HG03571 (cell line): ENCODE results near the gene GPR150.

Experiments used
- ATAC-seq: cut with Tn5 transposase; IDR thresholded peaks from one replicate; pipeline ENCODE4 v1.9.1; 2021; ENCODE audit not compliant: unreplicated experiment

The GPR150 gene

DNA sequence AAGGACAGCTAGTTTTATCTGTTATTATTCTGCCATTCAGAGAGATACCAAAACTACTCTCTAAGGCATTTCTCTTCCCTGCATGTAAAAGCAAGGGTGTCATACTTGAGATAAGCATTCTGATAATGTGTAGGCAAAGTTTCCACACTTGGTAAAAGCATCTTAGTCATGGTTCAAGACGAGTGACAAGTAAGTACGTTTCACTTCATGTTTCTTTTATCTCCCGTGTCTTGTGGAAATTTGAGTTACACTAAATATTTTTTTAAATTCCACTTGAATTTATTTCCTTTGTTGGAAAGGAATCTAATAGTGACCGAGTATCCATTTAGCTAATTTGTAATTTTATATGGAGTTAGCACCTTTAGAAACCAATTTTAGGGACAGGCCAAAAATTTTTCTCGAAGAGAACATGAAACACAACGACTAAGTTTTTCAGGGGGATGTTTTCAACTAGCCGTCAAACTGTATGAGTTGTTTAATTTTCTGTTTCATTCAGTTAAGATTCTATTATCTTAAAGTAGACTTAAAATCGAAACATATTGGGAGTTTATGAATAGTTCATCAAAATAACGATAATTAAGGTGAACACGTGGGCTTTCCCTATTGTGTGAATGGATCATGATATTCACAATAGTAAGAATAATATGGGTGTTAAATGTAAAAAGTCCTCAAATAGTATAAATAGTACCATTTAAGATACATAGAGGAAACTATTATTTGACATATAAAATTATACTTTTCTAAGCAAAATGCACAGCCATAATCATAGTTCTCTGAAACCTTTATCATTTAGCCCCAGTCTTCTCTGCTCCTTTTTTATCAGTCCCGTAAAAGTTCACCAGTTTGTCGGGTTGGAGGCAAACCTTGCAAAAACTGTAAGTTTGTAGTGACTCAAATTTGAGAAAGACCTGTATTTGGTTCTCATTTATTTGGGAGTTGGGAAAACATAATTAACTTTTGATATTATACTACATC is 28.3 kb downstream of the GPR150 start:
- no peak for ATAC-seq

DNA sequence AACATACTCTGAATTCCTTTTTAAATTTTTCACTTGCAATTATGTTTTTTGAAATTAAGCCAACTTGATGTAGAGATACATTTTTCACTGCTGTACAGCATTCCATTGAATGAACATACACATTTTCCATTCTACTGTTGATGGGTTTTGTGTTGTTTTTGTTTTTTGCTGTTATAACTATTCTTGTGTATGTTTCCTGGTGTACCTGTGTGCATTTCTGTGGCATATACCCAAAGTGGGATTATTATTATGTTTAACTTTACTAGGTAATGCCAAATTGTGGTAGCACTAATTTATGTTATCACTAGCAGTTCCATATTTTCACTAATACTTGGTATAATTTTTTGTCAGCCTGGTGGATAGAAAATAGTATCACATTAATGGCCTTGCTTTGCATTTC is 29.4 kb downstream of the GPR150 start:
- no peak for ATAC-seq

DNA sequence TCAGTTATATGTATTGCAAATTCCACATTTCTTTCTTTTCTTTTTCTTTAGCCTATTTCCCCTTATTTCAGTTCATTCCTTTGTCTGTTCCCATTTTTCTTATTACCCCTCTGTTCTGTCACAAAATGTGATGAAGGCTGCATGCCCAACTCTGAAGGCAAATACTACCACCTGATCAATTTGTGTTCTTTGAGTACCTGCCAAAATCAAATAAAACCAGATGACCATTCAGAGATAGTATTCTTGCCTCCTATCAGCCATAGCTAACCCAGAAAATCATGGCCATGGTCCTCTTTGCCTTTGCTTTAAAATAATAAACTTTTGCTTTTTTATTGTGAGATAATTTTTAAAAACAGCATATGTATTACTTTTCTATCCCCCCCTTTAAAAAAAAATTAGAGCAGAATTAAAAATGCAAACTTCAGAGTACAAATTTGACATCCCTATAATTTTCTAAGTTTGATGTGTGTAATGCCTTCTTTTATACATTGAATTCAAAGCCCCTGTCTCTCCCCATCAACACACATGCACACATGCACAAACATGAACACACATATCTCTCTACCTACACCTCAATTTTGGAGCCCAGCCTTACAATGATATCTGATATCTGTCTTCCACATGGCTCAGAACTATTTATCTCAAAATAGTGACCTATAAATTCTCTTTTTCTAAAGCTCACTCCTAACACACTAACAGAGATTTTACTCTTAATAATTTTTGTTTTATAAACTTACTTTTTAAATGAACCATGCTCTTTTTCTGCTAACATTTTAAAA is 30.1 kb downstream of the GPR150 start:
- ATAC-seq = no peak

DNA sequence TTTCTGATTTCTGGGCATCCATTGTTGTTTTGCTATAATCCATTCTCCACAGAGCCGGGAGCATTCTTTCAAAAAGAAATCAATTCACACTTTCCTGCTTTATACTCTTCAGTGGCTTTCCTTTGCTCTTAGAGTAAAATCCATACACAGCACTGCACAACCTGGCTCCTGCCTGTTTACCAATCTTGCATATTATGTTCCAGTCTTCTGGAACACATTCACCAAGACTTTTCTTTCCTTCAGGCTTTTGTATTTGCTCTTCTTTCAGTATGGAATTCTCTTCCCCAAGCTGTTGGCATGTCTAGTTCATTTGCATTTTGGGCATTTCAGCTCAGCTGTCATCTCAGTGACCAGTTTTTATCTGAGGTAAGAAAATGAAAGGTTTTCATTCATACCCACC is 33.0 kb downstream of the GPR150 start:
- no peak for ATAC-seq

DNA sequence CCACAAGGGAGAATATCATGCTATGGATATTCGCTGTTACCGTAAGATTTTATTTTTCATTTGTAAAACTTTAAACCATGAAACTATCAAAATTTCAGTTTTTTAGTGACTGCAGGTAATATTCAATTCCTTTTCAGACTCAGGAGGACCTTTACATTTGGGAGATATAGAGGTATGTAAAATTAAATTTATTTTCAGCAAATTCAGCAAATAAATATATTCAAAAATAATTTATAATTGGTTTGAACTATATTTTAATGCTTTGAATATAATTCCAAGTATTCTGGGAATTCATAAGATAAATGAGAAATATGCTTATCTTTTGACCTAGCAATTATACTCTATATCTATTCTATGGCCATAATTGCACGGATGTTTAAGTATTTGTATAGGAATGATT is 34.3 kb downstream of the GPR150 start:
- no peak for ATAC-seq

DNA sequence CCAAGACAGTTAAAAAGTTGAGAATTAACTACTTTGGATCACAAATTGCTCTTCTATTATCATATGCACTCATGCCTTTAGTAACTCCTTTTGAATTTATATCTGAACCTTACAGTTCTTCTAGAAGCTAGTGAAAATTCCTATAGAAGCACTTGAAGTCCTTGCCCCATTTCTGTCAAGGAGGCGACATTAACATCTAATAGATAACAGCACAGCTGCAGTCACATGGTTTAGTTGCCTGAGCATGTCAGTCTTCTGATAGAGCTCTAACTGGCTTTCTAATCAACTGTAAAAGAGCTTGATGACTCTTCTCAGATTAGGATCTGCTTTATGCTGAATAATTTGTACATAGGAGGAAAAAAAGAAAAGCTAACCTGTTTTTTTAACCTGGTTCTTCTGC is 35.7 kb downstream of the GPR150 start:
- ATAC-seq = no peak

DNA sequence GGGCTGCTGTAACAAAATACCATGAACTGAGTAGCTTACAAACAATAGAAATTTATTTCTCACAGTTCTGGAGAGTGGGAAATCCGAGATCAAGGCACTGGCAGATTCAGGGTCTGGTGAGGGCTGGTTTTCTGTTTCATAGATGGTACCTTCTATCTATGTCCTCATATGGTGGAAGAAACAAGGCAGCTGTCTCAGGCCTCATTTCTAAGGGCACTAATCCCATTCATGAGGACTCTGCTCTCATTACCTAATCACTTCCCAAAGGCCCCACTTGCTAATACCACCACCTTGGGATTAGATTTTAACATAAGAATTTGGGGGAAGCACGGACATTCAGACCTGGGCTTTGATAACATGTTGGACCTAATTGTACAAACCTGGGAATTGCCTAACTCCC is 40.2 kb downstream of the GPR150 start:
- no peak for ATAC-seq

DNA sequence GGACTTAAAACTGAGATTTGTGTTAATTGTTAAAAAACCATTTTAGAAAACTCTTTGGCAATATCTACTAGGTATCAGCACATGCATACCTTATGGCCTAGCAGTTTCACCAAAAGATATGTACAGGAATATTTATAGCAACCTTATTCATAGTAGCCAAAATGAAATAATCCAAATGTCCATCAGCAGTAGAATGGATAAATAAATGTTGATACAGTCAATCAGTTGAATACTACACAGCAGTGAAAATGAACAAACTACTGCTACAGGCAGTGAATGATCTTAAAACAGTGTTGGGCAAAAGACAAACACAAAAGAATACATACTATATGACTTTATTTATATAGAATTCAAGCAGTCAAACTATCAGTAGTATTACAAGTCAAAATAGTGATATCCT is 43.1 kb downstream of the GPR150 start:
- ATAC-seq = no peak

DNA sequence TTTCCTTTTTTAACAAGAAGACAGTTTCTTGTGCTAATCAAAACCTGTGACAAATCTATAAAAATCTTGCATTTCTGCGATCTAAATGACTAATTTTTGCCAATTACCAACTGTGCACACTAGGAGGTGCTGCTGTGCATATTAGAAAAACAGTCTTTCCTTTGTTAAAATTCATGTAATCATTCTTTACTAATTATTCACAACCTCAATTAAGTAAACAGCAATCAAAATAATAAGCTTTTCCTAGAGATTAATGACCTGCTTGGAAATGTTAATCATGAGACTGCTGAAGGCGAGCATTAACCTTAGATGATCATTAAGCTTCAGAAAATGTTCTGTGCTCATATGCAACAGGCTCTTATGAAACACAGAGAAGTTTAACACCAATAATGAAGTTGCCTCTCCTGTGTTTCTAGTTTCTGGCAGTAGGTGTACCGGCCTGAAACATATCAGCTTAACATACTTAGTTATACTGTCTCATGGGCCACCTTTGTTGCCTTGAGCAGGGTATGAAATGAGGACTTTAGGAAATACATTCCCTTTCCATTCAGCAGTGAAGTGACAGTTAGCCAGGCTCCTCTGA is 44.4 kb downstream of the GPR150 start:
- ATAC-seq = no peak

DNA sequence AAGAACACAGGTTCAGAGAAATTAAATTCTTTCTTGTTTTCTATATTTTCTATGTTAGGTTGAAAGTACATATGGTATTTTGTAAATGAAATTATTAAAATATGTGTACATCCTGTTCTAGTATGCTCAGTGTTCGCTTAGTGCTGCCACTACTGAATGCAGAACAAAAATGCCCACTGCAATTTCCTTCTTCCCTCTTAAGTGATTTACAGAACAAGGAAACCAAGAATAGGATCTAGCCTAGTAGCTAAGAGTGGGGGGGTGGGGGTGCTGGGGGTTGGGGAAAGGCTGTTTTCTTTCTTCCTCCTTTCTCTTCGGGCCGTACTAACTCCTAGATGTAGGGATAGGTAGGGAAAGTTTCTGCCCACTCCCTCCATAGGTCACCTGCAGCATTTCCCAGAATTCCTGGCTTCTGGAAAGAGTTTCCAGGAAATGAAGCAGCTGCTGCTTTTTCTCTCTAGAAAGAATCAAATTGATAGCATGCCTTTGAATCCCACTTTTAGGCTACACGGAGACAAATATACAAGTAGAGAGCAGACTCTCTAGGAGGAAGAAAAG is 47.3 kb downstream of the GPR150 start:
- no peak for ATAC-seq

DNA sequence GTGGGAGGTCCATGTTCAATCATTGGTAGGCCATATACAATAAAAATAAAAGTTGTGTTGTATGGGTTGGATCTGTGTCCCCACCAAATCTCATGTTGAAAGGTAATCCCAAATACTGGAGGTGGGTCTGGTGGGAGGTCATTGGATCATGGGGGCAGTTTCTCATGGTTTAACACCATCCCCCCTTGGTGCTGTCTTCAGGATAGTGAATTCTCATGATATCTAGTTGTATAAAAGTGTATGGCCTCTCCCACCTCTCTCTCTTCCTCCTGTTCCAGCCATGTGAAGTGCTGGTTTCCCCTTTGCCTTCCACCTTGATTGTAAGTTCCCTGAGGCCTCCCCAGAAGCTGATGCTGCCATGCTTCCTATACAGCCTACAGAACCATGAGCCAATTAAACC is 47.8 kb downstream of the GPR150 start:
- ATAC-seq = no peak

DNA sequence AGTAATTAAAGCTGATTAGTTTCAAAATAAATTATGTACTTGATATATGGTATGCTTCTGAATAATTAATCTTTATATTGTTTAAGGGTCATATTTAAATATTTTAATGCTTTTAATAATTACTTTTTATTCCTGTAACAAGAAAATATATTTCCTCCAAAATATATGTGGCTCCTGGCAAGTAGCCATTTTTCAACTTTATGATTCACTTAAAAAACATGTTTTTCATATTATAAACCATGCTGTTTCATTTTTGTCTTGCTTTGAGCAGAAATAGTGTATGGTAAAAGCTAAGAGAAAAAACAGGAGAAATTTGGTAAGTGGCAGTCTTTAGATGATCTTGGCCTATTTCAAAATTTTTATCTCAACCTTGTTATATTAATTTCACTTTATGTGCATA is 48.3 kb downstream of the GPR150 start:
- ATAC-seq = no peak

DNA sequence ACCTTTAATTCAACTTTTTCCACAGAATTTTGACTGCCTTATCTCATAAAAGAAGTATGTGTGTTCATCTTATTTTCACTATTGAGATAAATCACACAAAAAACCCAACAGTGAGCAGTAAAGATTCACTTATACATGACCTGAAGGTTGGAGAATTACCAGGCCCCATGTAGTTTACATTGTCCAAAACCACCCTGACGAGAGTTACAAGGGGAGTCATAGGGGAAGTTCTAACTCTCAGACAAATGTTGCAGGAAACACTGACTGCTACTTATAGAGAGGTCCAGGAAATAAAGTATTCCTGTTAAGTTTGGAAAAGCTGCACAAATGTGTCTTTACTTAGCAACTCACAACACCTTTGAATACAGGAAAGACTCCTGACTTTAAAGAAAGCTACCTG is 48.8 kb downstream of the GPR150 start:
- no peak for ATAC-seq

DNA sequence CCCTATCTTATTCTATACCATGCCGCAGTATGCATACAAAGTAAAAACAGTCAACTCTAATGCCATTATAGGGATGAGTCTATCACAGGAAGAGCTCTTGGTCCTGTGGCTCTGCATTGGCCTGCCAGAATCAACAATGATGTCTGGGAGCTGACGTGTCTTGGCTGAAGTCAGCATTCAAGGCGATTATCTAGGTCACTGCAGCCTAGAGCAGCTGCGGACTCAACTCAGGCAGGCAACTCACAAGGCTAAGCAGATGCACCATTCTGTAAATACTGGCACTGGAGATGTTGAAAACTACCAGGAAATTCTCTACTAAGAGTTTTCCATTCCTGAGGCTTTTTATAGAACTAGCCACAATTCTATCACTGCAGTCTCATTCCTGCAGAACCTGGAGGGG is 49.7 kb downstream of the GPR150 start:
- ATAC-seq = no peak

DNA sequence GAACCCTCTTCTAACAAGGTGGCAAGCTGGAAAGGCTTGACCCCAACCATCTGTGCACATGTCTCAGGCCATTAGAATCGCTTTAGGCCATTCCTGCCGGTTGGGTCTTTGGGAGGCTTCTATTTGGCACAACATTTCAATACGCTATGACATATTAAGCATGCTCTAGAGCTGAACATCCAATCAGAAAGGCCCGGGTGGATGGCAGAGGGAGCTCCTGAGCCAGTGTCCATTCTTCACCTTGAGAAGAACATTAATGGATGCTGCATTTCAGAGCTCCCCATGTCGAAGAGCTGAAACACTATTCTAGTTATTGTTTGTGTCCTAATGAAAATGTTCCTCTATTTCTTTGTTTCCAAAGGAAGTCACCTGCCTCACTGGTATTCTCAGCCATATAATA is 50.1 kb downstream of the GPR150 start:
- ATAC-seq = no peak

DNA sequence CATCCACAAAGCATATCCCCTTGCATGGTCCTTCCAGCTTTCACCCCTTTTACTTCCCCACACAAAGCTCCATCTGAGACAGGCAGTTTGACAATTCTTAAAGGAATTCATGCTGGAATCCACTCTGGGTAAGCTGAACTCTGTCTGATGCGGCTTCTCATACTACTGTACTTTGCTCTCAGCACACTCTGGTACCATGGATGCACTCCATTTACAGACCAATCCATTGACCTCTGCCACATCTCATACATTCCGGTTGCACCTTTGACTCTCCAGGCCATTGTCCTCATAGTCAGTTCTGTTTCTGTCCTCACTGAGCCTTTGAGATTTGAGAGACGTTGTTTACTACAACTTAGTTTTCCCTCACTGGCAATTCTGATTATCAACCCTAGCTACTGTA is 50.7 kb downstream of the GPR150 start:
- no peak for ATAC-seq
